IPS-NIHi11 (cell line): Measurements from ENCODE around the gene CKB.

Experiments used
- DNase-seq: peaks from one replicate; pipeline ENCODE4 v3.0.0; 2012; ENCODE audit warnings: mixed read lengths, low spot score

The CKB gene

GRCh38 chr14:103485504-103485903 is 37.1 kb downstream of the CKB start:
- DNase-seq = no peak

- DNase-seq = no peak
Measured at GRCh38 chr14:103483600-103483999, 39.0 kb downstream of the CKB start.

DNA sequence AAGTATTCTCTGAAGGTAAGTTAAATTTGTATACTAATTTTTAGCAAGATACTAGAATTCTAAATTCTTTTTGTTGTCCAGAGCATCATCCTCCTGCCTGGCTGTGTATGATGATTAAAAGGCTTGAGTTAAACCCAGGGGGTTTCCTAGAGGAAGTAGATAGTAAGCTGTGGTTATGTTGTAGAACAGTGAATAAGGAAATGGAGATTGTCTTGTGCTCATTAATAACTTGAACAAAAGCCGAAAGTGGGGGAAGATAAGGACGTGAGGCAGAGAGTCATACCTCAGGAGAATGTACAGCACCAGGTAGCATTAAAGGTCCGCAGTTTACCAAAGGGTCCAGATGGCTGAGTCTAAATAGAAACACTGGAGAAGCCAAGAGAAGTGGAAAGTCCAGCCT is 42.0 kb downstream of the CKB start:
- DNase-seq = no peak

- no peak for DNase-seq
Measured at GRCh38 chr14:103476631-103477030, 46.0 kb downstream of the CKB start.

- DNase-seq = no peak
Measured at GRCh38 chr14:103476065-103476464, 46.6 kb downstream of the CKB start.

- DNase-seq = no peak
Measured at GRCh38 chr14:103474893-103475292, 47.7 kb downstream of the CKB start.

- no peak for DNase-seq
Measured at GRCh38 chr14:103472939-103473338, 49.7 kb downstream of the CKB start.
